ENCODE measurements around the gene NAIF1. TPM values are rescaled to one million over a fixed set of nuclear protein-coding genes. Genes with fewer than 3 reads are reported as not detected.

The NAIF1 gene
- total RNA-seq, 1 donor from 2014 or later, result 6.2 TPM

DNA sequence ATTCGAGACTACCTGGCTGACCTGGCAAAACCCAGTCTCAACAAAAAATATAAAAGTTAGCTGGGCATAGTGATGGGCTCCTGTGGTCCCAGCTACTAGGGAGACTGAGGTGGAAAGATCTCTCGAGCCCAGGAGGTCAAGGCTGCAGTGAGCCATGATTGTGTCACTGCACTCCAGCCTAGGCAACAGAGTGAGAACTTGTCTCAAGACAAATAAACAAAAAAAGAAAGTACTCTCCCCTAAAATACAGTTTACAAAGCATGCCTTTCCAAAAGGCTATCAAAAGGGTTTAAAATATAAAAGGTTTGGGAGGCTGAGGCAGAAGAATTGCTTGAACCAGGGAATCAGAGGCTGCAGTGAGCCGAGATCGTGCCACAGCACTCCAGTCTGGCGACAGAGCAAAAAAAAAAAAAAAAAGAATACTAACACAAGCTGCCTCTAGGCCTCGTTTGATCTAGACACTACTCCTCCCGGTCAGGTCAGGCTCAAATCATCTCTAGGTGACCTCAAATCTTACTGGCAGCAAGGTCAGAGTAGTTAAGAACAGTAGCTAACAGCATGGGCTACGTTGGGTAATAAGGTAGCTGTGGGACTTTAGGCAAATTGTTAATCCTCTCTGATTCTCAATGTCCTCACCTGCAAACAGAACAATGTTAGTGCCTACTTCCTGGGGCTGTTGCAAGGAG is 9.3 kb downstream of the NAIF1 start:
- TF ChIP-seq, protein P1, sequence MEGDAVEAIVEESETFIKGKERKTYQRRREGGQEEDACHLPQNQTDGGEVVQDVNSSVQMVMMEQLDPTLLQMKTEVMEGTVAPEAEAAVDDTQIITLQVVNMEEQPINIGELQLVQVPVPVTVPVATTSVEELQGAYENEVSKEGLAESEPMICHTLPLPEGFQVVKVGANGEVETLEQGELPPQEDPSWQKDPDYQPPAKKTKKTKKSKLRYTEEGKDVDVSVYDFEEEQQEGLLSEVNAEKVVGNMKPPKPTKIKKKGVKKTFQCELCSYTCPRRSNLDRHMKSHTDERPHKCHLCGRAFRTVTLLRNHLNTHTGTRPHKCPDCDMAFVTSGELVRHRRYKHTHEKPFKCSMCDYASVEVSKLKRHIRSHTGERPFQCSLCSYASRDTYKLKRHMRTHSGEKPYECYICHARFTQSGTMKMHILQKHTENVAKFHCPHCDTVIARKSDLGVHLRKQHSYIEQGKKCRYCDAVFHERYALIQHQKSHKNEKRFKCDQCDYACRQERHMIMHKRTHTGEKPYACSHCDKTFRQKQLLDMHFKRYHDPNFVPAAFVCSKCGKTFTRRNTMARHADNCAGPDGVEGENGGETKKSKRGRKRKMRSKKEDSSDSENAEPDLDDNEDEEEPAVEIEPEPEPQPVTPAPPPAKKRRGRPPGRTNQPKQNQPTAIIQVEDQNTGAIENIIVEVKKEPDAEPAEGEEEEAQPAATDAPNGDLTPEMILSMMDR (IDR thresholded peaks at IDR 0.05; ENCODE audit: partially characterized antibody, unreplicated experiment), result no peak
- no peaks in the 10 kb centered on the region for H3K9me3 Mint-ChIP-seq (ENCODE audit: unreplicated experiment)
- peaks cover 6% of the 10 kb centered on the region for H3K4me1 Mint-ChIP-seq (ENCODE audit: low read depth, unreplicated experiment)
- H3K27ac Mint-ChIP-seq (ENCODE audit: unreplicated experiment), result no peak overlapping the region
- DNase-seq, result no peak
- H3K27me3 Mint-ChIP-seq (ENCODE audit: unreplicated experiment), result no peaks in the 10 kb centered on the region
- no peaks in the 10 kb centered on the region for H3K36me3 Mint-ChIP-seq (ENCODE audit: unreplicated experiment)
- H3K4me3 Mint-ChIP-seq (ENCODE audit: unreplicated experiment), result no peak overlapping the region

DNA sequence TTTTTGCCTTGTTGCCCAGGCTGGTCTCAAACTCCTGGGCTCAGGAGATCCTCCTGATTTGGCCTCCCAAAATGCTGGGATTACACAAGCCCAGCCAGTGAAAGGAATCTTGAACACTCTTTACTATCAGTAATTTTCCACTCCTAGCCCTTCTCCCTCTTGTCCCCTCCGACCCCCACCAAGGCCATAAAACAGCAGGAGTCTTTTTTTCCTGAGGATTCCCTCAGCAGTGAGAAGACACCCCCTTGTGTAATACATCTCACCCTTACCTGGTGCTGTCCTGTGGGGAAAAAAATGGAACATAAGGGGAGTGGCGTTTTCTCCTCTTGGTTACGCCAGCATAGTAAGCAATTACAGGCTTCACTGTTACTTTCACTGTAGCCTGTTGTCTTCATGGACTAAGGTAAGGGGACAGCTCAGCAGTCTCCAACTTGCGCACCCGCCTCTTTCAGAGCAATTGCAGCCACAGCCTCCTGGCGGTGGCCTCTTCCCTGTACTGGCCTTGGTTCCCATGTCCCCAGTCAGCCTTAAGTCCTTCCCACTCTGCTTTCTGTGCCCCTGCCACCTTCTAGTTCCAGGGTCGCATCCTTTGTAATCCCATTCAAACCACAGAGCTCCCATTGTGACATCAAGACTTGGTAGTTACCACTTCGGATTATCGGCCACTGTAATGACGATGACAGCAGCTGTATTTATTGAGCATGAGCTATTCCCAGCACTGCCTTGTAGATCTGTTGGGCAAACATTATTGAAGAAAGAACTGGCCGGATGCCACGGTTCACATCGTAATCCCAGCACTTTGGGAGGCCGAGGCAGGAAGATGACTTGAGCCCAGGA is 10.0 kb downstream of the NAIF1 start:
- H3K27me3 Mint-ChIP-seq (ENCODE audit: unreplicated experiment), result peaks cover 1% of the 10 kb centered on the region
- DNase-seq, result no peak
- H3K27ac Mint-ChIP-seq (ENCODE audit: unreplicated experiment), result no peak overlapping the region
- peaks cover 4% of the 10 kb centered on the region for H3K4me1 Mint-ChIP-seq (ENCODE audit: low read depth, unreplicated experiment)
- H3K9me3 Mint-ChIP-seq (ENCODE audit: unreplicated experiment), result no peaks in the 10 kb centered on the region
- H3K36me3 Mint-ChIP-seq (ENCODE audit: unreplicated experiment), result no peaks in the 10 kb centered on the region
- H3K4me3 Mint-ChIP-seq (ENCODE audit: unreplicated experiment), result no peak overlapping the region
- TF ChIP-seq, protein P1 (IDR thresholded peaks at IDR 0.05; ENCODE audit: partially characterized antibody, unreplicated experiment), result no peak

DNA sequence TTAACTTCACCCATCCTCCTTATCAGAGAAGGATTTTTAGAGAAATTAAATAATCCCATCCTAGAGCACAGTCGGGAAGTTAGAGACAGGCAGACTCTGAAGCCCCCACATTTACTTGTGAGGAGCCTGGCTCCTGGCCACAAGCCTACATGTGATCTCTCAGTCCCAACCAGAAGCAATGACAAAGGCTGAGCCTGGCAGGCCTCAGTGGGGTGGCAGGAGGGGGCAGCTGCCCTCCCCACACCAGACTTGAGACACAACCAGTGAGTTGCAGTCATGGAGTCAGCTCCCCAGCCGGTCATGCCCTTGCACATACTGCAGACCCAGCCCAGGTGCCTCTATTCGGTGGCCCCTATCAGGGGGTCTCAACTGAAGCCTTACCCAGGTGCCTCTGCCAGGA is 11.0 kb downstream of the NAIF1 start:
- no peak overlapping the region for H3K4me3 Mint-ChIP-seq (ENCODE audit: unreplicated experiment)
- peaks cover 3% of the 10 kb centered on the region for H3K4me1 Mint-ChIP-seq (ENCODE audit: low read depth, unreplicated experiment)
- no peak for DNase-seq
- H3K36me3 Mint-ChIP-seq (ENCODE audit: unreplicated experiment), result no peaks in the 10 kb centered on the region
- no peak overlapping the region for H3K27ac Mint-ChIP-seq (ENCODE audit: unreplicated experiment)
- no peaks in the 10 kb centered on the region for H3K9me3 Mint-ChIP-seq (ENCODE audit: unreplicated experiment)
- H3K27me3 Mint-ChIP-seq (ENCODE audit: unreplicated experiment), result peaks cover 1% of the 10 kb centered on the region
- TF ChIP-seq, protein P1 (IDR thresholded peaks at IDR 0.05; ENCODE audit: partially characterized antibody, unreplicated experiment), result no peak

DNA sequence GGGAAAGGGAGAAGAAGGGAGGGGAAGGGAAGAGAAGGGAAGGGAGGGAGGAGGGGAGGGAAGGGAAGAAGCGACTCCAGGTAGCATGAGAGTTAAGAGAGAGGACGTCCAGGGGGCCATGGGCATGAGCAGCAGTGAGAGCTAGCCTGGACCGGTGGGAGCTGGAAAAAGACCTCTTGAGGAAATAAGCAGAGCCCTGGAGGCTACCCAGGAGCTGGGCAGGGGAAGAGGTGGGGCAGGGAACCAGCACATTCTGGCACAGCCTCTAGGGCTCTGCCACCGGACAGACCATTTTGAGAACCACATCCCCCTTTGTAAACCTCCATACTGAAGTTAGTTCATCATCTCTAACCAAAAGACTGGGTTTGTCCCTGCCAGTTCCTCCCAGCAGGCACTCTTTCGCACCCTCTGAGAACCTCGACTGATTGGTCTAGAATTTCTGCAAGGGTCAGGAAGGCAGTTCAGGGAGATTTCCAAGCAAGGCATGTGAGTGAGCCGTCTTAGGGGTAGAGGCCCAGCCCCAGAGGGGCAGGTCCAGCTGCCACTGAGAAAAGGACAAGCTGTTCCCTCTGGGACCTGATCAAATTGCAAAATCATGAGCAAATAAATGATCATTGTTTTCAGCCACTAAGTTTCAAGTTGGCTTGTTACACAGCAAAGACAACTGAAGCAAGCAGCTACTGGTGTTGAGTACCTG is 11.6 kb downstream of the NAIF1 start:
- no peak overlapping the region for H3K27ac Mint-ChIP-seq (ENCODE audit: unreplicated experiment)
- H3K4me3 Mint-ChIP-seq (ENCODE audit: unreplicated experiment), result no peak overlapping the region

More for the DNA sequence above, 11.6 kb downstream of the NAIF1 start:
- Mint-ChIP-seq H3K9me3 (ENCODE audit: unreplicated experiment) (no peaks in the 10 kb centered on the region), H3K27me3 (ENCODE audit: unreplicated experiment) (peaks cover 1% of the 10 kb centered on the region), H3K4me1 (ENCODE audit: low read depth, unreplicated experiment) (peaks cover 3% of the 10 kb centered on the region), H3K36me3 (ENCODE audit: unreplicated experiment) (no peaks in the 10 kb centered on the region)
- TF ChIP-seq, protein P1 (IDR thresholded peaks at IDR 0.05; ENCODE audit: partially characterized antibody, unreplicated experiment), result no peak
- no peak for DNase-seq

Data from glutamatergic neuron (in vitro differentiated cells).